Activated T-cell treated with anti-CD3 and anti-CD28 coated beads, Interleukin-2, amount 50 U/mL, for 24 hours (primary cell): ENCODE data around the gene NAPB.
"Not testable (repeated sequence)": the region's sequence is repeated elsewhere in the genome, so short reads cannot be mapped to it uniquely, and the experiment has no call there.

Experiments used
- DNase-seq: peaks from one replicate; pipeline ENCODE4 v3.0.0-alpha.2; 2020
- H3K27ac Mint-ChIP-seq: 2 replicates; pipeline ENCODE4 v1.8.0; 2020; ENCODE audit warnings: mild to moderate bottlenecking, mixed read lengths
- H3K27me3 Mint-ChIP-seq: 2 replicates; pipeline ENCODE4 v1.8.0; 2020; ENCODE audit warnings: mixed read lengths
- H3K36me3 Mint-ChIP-seq: 2 replicates; pipeline ENCODE4 v1.8.0; 2020; ENCODE audit warnings: low read depth, mixed read lengths
- H3K4me1 Mint-ChIP-seq: 2 replicates; pipeline ENCODE4 v1.8.0; 2020; ENCODE audit warnings: low read depth, mixed read lengths
- H3K4me3 Mint-ChIP-seq: 2 replicates; pipeline ENCODE4 v1.8.0; 2020; ENCODE audit warnings: mild to moderate bottlenecking, moderate library complexity, mixed read lengths
- H3K9me3 Mint-ChIP-seq: 2 replicates; pipeline ENCODE4 v1.8.0; 2020; ENCODE audit warnings: mixed read lengths

The NAPB gene

DNA sequence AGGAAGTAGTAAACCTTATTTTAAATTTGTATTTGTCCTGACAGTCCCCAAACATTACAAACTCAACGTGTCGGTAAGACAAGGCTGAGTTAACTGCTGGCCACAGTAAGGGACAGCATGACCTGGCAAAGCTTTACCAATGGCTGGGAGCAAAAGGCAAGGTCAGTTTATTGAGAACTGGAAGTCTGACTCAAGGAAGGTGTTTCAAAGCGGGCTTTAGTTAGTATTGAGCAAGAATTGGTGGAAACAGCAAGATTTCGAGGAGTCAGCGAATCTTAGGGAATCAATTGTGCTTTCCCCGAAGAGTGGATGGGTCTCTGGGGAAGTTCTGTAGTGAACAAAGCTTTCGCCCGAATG is 60.2 kb downstream of the NAPB start:
- no peak for DNase-seq
- Mint-ChIP-seq H3K4me3 (peak overlapping the region; percentile 81), H3K27me3 (no peaks in the 10 kb centered on the region), H3K4me1 (peaks cover 67% of the 10 kb centered on the region), H3K36me3 (peaks cover 38% of the 10 kb centered on the region), H3K27ac (peak overlapping the region; percentile 94), H3K9me3 (no peaks in the 10 kb centered on the region)

DNA sequence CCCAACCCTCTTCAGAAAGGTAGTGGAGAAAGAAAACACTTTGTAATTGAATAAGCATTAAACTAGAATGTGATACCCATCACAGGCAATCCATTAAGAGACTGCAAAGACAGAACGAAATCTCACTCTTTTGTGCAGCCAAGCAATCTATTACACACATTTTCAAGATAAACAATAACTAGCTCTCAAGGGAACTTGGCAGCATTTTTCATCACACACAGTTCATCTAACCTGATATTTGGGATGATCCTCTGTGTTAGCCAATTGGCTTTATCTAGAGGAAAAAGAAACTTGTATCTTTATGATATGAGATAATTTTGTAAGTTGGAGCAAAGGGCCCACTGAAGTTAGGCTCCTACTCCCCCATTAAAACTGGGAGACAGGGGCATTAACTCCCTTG is 60.8 kb downstream of the NAPB start:
- Mint-ChIP-seq H3K27ac (peak overlapping the region; percentile 94), H3K4me3 (peak overlapping the region; percentile 81), H3K4me1 (peaks cover 62% of the 10 kb centered on the region), H3K36me3 (peaks cover 41% of the 10 kb centered on the region), H3K27me3 (no peaks in the 10 kb centered on the region), H3K9me3 (no peaks in the 10 kb centered on the region)
- DNase-seq: no peak

DNA sequence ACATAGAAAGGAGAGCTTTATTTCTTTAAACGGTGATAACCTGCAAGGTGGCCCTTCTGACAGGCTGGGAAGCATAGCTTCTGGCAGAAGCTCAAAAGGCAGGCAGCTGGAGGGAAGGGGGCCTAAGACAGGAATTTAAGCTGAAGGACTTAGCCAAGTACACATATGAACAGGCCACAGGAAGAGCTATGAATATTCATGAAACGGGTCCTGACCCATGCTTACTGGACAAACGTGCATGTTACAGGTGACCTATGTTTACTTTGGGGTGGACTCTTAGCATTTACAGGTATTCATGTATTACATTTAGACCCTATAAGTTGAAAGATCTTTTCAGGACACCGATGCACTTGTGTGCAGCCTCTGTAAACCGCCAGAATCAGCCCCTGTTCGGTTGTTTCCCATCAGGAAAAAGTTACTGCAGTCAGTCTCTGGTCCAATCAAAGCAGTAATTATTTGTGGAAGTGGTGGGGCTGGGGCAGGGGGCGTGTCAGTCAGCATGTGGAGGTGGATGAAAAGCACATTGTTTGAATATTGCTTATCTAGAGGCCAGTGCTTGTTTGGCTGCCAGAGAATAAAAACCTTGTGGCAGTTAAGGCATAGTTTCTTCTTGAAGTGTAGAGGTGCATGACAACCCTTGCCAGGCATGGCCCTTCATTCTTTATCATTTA is 62.2 kb downstream of the NAPB start:
- H3K36me3 Mint-ChIP-seq: peaks cover 41% of the 10 kb centered on the region
- H3K4me1 Mint-ChIP-seq: peaks cover 55% of the 10 kb centered on the region
- peak overlapping the region; percentile 70 for H3K4me3 Mint-ChIP-seq
- H3K27me3 Mint-ChIP-seq: no peaks in the 10 kb centered on the region
- peak overlapping the region; percentile 91 for H3K27ac Mint-ChIP-seq
- no peak for DNase-seq
- no peaks in the 10 kb centered on the region for H3K9me3 Mint-ChIP-seq

DNA sequence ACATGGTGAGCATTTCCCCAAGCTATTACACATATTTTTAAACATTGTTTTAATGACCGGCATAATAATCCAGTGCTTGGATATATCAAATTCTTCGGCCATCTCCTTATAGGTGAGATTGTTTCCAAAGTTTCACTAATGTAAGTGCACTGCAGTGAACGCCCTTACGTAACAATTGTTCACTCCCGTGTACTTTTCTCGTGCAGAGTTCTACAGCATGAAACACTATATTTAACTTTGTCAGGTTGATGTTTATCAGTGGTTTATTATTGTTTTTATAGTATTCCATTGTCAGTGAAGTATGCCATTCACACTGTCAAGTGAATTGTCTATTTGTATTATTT is 62.8 kb downstream of the NAPB start:
- Mint-ChIP-seq H3K36me3 (peaks cover 45% of the 10 kb centered on the region), H3K27me3 (no peaks in the 10 kb centered on the region), H3K4me3 (peak overlapping the region; percentile 70), H3K4me1 (peaks cover 54% of the 10 kb centered on the region), H3K27ac (peak overlapping the region; percentile 91), H3K9me3 (no peaks in the 10 kb centered on the region)
- no peak for DNase-seq

DNA sequence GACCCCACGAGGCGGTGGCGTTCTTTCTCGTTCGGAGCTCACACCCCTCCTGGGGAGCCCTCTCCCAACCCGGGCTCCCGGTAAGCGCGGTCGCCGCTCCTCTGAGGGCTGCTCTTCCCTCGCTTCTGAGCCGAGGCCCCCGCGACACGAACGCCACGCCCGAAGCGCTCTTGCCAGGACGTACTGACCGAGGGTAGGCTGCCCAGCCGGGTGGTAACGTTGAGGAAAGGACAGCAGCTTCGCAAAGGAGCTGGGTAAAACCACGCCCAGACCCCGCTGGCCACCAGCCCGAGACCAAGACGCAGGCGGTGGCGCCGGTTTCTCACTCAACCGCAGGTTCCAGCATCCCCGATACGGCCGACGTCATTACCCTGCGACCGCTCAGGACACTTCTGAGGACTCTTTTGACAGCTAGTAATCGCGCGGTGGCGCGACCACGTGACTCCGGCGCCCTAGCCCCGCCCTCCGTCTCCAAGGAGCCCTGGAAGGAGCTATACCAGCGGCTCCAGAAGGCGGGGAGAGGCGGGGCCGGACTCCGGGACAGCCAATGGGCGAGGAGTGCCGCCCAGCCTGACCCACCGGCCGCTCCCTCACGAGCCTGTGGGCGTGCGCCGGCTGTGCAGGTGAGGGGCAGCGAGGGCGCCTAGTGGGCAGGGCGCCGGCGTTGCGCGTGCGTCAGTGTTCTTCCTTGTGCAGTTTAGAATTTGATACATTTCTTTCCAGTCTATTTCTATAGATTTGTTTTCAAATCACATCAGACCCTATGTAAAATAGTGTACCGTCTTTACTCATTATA is 63.3 kb downstream of the NAPB start:
- Mint-ChIP-seq H3K9me3 (no peaks in the 10 kb centered on the region), H3K27ac (peak overlapping the region; percentile 97), H3K4me1 (peaks cover 50% of the 10 kb centered on the region), H3K4me3 (peak overlapping the region; percentile 92), H3K36me3 (peaks cover 45% of the 10 kb centered on the region), H3K27me3 (no peaks in the 10 kb centered on the region)
- peak; percentile 100 for DNase-seq

DNA sequence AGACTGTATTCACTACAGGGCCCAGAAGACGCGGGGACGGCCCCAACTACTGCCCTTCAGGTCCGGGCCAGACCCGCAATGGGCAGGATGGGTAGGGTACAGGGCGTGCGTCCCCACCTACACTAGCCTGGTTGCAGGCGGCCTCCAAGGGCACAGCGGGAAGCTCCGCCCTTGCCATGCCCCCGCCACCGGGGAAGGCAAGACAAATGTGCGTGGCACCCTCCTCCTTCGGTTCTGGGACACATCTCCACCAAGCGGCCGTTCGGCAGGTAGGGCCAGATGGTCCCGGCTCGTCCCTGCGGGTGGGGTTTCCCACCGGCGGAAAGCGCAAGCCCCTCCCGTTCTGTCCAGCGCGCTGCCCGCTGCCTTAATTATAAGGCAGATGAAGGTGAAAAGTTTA is 65.1 kb downstream of the NAPB start:
- Mint-ChIP-seq H3K9me3 (no peaks in the 10 kb centered on the region), H3K27ac (no peak overlapping the region), H3K4me1 (peaks cover 58% of the 10 kb centered on the region), H3K27me3 (no peaks in the 10 kb centered on the region), H3K36me3 (peaks cover 53% of the 10 kb centered on the region), H3K4me3 (no peak overlapping the region)
- no peak for DNase-seq

DNA sequence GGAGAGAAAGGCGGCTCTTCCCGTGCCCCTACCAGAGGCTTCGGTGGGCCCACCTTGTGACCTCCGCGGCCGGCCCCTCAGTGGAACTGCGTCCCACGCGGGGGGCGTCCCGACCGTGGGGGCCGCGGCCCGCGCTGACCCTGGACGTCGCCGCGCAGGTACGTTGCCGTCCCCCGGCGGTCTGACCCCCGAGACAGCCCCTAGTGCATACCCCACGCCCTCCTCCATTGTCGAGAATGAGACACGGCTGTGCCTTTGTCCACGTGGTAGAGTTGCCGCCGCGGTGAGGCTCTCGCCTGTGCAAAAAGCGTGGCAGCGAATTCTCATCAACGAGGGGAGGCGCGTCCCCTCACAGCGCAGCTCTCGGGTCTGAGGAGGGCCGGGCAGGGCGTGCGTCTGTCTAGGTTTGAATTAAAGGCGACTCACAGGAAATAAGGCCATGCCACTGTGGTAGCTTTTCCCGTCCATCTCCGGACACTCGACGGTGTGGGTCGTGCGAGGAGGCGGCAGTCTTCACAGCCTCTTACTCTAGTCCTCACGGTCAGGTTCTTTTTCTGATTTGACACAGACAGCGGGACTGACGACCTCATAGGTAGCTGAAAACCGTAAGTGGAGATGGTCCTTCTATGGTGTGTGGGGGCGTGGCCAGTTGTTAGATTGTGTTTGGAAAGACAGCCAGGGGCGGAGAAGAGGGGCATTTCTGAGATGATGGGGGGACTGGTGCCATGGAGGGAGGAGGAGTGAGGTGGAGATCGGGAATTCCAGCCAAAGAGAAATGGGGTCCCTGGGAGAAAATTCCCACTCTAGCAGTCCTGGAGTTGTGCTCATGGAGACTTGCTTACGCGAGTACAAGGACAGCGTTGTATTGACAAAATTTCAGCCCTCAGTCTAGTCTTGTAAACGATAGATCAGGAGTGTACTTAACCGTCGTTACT is 70.1 kb downstream of the NAPB start:
- Mint-ChIP-seq H3K36me3 (peaks cover 54% of the 10 kb centered on the region), H3K4me1 (peaks cover 44% of the 10 kb centered on the region), H3K9me3 (no peaks in the 10 kb centered on the region), H3K27ac (peak overlapping the region; percentile 100), H3K4me3 (peak overlapping the region; percentile 86), H3K27me3 (no peaks in the 10 kb centered on the region)
- peak; percentile 73 for DNase-seq

DNA sequence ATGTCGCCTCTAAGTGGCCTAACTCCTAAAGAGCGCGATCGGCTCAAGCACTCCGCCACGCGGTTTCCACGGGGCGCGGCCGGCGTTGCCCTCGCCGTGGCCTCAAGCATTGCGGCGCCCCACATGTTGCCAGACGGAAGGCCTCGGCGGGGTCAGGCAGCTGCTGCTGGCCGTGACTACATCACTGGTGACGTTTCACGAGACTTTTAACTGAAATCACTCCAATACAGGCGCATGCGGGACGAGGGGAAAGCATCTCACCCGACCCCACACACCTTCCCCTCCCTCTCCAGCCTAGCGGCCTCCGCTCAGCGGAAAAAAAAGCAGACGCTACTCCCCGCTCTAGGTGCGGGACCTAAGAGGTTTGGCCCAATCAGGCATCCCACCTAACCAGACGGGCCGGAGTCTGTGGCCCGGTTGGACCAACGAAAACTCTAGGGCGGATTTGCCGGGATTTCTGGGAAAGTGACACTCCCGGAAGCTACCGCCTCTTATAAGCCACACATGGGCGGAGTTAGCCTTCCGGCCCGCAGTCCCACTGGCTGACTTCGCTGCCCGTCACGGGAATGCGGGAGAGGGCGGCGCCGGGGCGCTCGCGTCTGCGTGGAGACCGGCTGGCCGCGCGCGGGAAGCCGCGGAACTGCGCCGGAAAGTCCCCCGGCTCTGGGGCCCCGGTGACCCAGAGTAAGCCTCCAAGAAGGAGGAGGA is 70.9 kb downstream of the NAPB start, which contains the start of gene NXT1:
Gene NXT1, plus strand, starts transcription at position 596 of the 708 bp plus-strand sequence. CDS start 3,251 bp downstream, outside the sequence.
- H3K36me3 Mint-ChIP-seq: peaks cover 45% of the 10 kb centered on the region
- H3K4me1 Mint-ChIP-seq: peaks cover 43% of the 10 kb centered on the region
- H3K27ac Mint-ChIP-seq: peak within 1 kb of the TSS; percentile 100
- no peaks in the 10 kb centered on the region for H3K27me3 Mint-ChIP-seq
- no peaks in the 10 kb centered on the region for H3K9me3 Mint-ChIP-seq
- H3K4me3 Mint-ChIP-seq: peak within 1 kb of the TSS; percentile 86
- DNase-seq: peak; percentile 99

DNA sequence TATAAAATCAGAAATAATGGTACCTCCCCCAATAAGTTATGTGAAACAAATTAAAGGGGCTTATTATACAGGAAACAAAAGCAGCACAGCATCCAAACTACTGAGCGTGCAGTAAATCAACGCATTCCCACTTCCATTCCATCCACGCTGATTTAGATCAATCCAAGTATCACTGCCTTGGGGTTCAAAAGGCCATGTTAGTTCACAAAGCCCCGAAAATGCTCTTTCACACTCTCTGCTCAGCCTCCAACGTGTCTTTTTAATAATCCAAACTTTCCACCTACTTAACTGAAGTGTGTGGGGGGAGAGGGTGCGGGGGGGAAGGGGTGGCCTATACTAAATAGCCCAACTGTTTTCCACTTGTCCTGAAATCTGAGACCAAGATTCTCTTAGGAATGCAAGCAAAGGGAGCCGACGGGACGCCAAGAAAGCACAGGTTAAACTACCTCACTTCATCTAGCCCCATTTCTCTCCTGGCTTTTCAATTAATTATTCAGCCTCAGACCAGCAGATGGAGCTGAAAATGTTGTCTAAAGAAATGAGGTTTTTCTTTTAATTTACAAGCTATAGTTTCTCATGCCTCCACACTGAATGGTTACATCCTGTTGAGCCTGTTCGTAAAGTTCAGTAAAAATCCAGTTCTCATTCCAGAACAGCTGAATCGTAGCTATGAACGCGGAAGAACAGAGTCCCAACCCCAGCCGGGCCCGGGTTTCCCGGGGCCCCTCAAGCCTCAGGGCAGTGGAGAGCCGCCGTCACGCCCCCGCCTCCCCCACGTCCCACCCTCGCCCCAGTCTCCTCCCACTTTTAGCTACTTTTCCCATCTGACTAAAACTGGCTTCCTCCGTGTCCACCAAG is 71.7 kb downstream of the NAPB start:
- DNase-seq: peak; percentile 42
- H3K4me3 Mint-ChIP-seq: peak overlapping the region; percentile 86
- H3K36me3 Mint-ChIP-seq: peaks cover 39% of the 10 kb centered on the region
- H3K9me3 Mint-ChIP-seq: no peaks in the 10 kb centered on the region
- H3K27ac Mint-ChIP-seq: peak overlapping the region; percentile 100
- no peaks in the 10 kb centered on the region for H3K27me3 Mint-ChIP-seq
- peaks cover 42% of the 10 kb centered on the region for H3K4me1 Mint-ChIP-seq

DNA sequence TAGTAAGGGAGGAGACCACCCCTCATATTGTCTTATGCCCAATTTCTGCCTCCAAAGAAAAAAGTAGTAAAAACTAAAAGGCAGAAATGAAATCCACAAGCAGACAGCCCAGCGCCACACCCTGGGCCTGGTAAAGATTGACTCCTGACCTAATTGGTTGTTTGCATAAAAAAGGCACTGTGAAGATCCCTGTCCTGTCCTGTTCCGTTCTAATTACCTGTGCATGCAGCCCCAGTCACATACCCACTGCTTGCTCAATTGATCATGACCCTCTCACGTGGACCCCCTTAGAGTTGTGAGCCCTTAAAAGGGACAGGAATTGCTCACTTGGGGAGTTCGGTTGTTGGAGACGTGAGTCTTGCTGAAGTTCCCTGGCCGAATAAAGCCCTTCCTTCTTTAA is 72.8 kb downstream of the NAPB start:
- H3K9me3 Mint-ChIP-seq, H3K27me3 Mint-ChIP-seq, DNase-seq: not testable (repeated sequence)
- peaks cover 33% of the 10 kb centered on the region for H3K4me1 Mint-ChIP-seq
- H3K4me3 Mint-ChIP-seq: peak overlapping the region; percentile 40
- H3K27ac Mint-ChIP-seq: peak overlapping the region; percentile 100
- H3K36me3 Mint-ChIP-seq: peaks cover 28% of the 10 kb centered on the region

DNA sequence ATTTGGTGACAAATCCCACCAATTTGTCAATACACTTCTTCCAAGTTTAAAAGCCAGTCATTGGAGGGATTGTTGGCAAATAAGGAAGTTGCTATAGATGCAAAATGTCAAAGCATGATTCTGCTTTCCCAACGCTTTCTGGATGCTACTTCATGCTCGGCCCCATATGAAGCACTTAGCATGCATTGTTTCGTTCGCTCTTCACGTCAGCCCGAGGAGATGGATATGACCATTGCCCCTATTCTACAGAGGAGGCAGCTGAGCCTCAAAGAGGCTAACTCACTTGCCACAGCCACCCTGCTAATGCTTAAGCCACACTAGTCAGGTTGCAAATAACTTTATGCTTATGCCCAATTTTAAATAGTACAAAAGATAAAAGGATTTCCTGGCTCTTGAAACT is 73.5 kb downstream of the NAPB start:
- Mint-ChIP-seq H3K36me3 (peaks cover 22% of the 10 kb centered on the region), H3K27ac (no peak overlapping the region), H3K4me1 (peaks cover 30% of the 10 kb centered on the region), H3K4me3 (no peak overlapping the region), H3K9me3 (no peaks in the 10 kb centered on the region), H3K27me3 (no peaks in the 10 kb centered on the region)
- no peak for DNase-seq

DNA sequence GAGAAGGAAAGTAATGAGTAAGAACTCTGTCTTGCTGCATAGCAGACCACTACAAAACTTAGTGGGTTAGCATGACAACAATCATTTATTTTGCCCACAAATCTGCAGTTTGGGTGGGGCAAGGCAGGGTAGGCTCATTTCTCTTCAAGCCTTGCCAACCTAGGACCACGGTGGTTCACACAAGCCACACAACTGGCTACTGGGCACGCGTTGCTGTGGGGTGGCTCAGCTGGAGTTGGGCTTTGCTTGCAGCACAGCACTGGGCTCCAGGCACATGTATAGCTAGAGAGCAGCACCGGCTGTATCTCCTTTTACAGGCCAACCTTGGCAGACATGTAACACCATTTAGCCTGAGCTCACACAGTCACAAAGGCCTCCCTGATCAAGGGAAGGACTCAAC is 75.3 kb downstream of the NAPB start:
- no peaks in the 10 kb centered on the region for H3K27me3 Mint-ChIP-seq

DNA sequence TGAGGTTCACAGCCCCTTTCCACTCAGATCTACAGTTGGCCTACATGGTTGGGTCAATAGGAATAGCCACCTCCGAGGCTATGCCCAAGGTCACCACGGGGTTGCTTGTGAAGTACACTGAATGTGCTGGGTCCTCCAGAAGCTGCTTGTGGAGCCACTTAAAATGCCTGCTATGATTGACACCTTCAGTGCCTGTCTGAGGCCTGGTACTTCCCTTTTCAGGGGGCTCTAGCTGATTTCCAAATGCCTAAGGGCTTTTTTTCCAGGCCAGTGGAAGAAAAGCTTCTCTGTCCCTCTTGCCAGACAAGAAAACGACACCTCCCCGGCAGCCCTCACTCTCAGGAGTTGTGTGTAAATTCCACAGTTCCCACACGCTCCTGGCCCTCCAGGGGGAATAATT is 77.0 kb downstream of the NAPB start:
- DNase-seq: no peak
- Mint-ChIP-seq H3K27me3 (no peaks in the 10 kb centered on the region), H3K4me1 (peaks cover 13% of the 10 kb centered on the region), H3K9me3 (no peaks in the 10 kb centered on the region), H3K36me3 (no peaks in the 10 kb centered on the region), H3K4me3 (no peak overlapping the region), H3K27ac (no peak overlapping the region)

More for the DNA sequence above, 75.3 kb downstream of the NAPB start:
- Mint-ChIP-seq H3K9me3 (no peaks in the 10 kb centered on the region), H3K4me1 (peaks cover 18% of the 10 kb centered on the region), H3K27ac (no peak overlapping the region), H3K36me3 (peaks cover 6% of the 10 kb centered on the region), H3K4me3 (no peak overlapping the region)
- no peak for DNase-seq
